Esophagus muscularis mucosa (tissue), 4 donors: ENCODE data around the gene TAMALIN.

Experiments used
- EP300 ChIP-seq: sonication (generic); formaldehyde crosslinking; IDR thresholded peaks from one replicate; pipeline ENCODE4 v1.6.1; 2017; ENCODE audit warnings: antibody characterized with exemption
- POLR2A ChIP-seq: fragments of 450-650 bp; IDR thresholded peaks from one replicate; pipeline ENCODE4 v1.6.1; 2017; ENCODE audit warnings: antibody characterized with exemption, moderate library complexity, mild to moderate bottlenecking, low read depth
- POLR2AphosphoS5 ChIP-seq, 2 donors: sonication (generic); formaldehyde crosslinking; IDR thresholded peaks; one replicate each; pipeline ENCODE4 v1.6.1; 2017; ENCODE audit warnings: antibody characterized with exemption in 2 of 2
- TF ChIP-seq, protein P1 (sequence below), 3 experiments: fragments of 200-600 bp in 2 of 3; fragments of 450-650 bp in 1 of 3; sonication (generic) in 2 of 3; IDR thresholded peaks; one replicate each; pipeline ENCODE4 v1.5.1; 2017 to 2019; ENCODE audit warnings: antibody characterized with exemption in 3 of 3, mild to moderate bottlenecking in 2 of 3, moderate library complexity in 1 of 3

DNA sequence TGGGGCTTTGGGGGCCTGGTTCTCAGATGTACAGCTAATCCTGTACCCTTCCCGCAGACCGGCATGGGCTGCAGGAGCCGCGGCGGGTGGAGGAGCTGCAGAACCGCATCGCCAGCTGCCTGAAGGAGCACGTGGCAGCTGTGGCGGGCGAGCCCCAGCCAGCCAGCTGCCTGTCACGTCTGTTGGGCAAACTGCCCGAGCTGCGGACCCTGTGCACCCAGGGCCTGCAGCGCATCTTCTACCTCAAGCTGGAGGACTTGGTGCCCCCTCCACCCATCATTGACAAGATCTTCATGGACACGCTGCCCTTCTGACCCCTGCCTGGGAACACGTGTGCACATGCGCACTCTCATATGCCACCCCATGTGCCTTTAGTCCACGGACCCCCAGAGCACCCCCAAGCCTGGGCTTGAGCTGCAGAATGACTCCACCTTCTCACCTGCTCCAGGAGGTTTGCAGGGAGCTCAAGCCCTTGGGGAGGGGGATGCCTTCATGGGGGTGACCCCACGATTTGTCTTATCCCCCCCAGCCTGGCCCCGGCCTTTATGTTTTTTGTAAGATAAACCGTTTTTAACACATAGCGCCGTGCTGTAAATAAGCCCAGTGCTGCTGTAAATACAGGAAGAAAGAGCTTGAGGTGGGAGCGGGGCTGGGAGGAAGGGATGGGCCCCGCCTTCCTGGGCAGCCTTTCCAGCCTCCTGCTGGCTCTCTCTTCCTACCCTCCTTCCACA, 52.0 kb downstream of the TAMALIN start:
- TF ChIP-seq, protein P1, sequence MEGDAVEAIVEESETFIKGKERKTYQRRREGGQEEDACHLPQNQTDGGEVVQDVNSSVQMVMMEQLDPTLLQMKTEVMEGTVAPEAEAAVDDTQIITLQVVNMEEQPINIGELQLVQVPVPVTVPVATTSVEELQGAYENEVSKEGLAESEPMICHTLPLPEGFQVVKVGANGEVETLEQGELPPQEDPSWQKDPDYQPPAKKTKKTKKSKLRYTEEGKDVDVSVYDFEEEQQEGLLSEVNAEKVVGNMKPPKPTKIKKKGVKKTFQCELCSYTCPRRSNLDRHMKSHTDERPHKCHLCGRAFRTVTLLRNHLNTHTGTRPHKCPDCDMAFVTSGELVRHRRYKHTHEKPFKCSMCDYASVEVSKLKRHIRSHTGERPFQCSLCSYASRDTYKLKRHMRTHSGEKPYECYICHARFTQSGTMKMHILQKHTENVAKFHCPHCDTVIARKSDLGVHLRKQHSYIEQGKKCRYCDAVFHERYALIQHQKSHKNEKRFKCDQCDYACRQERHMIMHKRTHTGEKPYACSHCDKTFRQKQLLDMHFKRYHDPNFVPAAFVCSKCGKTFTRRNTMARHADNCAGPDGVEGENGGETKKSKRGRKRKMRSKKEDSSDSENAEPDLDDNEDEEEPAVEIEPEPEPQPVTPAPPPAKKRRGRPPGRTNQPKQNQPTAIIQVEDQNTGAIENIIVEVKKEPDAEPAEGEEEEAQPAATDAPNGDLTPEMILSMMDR (IDR thresholded peaks at IDR 0.05) = no peak
- peak; percentile 66 to 94 for TF ChIP-seq POLR2AphosphoS5 (IDR thresholded peaks at IDR 0.05)
- TF ChIP-seq EP300 = no peak
- no peak for TF ChIP-seq POLR2A
